Subcutaneous adipose tissue (tissue), 4 donors: ENCODE data around the gene SERGEF. TPM values are rescaled to one million over a fixed set of nuclear protein-coding genes. Genes with fewer than 3 reads are reported as not detected.

Experiments
- total RNA-seq, 4 donors: library from RNA; depleted of rRNA; stranded (reverse); fragments of >200 nt; gene quantifications; one replicate each; pipeline ENCODE4 v1.1.0, GENCODE V29; 2016
- TF ChIP-seq, protein P1 (sequence below): fragments of 450-650 bp; IDR thresholded peaks from one replicate; pipeline ENCODE4 v1.5.1; 2016; ENCODE audit warnings: low read depth, mild to moderate bottlenecking, control low read depth, antibody characterized with exemption, moderate library complexity

The SERGEF gene
- total RNA-seq, 4 donors from 2014 or later, result 22.2 to 27.9 (median 26.1) TPM

DNA sequence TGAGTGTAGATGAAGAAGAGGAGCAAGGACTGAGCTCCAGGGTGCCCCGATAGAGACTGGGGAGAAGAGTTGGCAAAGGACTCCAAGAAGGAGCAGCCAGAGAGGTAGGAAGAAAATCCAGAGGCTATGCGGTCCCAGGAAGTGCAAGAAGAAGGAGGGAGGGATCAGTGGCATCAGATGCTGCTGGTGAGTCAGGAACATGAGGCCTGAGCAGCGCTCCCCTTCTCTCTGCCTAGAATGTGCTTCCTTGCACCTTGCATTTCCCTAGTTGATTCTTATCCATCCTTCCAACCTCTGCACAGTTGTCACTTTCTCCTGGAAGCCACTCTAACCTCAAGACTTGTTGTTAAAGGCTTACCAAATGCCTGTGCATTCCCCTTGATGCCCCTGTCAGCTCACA is 257.0 kb downstream of the SERGEF start:
- TF ChIP-seq, protein P1, sequence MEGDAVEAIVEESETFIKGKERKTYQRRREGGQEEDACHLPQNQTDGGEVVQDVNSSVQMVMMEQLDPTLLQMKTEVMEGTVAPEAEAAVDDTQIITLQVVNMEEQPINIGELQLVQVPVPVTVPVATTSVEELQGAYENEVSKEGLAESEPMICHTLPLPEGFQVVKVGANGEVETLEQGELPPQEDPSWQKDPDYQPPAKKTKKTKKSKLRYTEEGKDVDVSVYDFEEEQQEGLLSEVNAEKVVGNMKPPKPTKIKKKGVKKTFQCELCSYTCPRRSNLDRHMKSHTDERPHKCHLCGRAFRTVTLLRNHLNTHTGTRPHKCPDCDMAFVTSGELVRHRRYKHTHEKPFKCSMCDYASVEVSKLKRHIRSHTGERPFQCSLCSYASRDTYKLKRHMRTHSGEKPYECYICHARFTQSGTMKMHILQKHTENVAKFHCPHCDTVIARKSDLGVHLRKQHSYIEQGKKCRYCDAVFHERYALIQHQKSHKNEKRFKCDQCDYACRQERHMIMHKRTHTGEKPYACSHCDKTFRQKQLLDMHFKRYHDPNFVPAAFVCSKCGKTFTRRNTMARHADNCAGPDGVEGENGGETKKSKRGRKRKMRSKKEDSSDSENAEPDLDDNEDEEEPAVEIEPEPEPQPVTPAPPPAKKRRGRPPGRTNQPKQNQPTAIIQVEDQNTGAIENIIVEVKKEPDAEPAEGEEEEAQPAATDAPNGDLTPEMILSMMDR, result no peak

DNA sequence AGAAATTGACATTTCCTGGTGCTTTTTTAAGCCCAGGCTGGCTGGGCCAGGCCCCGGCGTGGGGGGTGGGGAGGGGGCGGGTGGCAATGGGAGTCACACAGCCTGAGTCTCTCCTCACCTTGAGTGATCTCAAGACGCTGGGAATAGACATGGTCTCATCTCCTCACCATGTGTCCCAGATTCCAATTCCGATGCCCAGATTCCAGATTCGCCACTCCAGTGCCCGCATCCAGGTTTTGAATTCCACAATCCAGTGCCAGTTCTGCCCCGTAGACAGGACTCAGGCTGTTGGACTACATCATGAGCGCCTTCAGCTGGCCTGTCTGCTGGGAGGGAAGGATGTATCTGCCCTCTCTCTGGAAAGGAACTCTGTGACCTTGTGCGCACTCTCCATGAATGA is 259.2 kb downstream of the SERGEF start:
- TF ChIP-seq, protein P1, result no peak

DNA sequence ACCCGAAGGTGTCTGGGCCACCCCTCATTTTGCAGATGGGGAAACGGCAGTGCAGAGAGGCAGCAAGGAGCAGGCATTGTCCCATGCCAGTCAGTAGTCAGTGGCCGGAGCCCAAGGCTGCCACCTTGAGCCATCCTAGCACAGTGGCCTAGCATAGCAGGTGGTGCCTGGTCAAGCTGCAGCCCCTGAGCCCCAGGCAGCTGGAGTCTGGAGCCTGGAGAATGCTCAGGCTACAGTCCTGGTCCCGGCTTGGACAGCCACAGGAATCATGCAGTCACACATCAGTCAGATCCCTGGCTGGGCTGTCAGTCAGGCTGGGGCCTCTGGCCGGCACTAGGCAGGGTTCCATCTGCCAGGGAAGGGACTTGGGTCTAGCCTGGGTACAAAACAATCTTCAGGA is 259.7 kb downstream of the SERGEF start:
- TF ChIP-seq, protein P1, result no peak

DNA sequence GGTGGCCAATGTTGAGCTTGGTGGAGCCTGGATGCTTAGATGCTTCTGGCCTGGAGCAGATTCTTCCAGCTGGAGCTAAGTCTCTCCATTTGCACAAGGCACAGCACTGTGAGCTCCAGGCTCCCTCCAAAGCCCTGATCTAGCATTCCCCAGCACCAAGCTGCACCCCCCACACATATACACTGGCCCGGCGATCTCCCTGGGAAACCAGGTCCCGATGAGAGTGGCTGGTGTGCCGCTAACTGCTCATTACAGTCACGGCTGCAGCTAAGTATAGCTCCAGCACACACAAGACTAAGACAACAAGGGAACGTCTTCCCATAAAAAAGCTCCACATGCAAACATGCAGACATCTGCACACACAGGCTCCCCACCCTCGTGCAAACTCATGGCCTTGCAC is 260.7 kb downstream of the SERGEF start:
- TF ChIP-seq, protein P1, result no peak

DNA sequence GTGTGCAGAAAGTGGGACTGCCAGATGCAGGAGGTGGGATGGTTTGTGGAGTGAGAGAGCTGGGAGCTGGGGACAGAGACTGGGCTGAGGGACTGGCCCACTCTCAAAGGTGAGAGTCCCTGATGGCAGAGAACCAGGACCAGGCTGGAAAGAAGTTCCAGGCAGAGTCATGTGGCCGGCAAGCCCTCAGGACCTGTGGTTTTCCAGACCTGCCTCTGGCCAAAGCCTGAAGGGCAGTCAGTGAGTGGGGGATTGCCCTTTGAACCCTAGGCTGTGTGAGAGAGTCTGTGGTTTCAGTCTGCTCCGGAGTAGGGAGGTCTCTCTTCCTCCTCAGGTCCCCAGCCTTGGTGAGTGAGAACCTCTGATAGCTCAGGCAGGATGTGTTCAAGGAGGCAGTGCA is 261.3 kb downstream of the SERGEF start:
- TF ChIP-seq, protein P1, result no peak

DNA sequence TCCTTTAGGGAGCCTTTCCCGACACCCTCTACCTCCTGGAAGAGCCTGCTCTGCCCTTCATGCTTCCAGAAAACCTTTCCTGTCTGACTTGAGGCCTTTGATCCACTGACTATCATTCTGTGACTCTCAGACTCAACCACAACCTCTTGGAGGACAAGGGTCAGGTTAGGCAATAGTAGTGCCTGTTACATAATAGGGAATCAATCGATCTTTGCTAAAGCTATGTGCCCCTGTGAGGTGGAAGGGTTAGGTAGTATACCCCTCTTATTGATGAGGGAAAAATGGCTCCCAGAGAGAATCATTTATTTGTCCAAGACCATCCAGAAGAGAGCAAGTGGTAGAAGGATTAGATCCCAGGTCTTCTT is 262.1 kb downstream of the SERGEF start:
- TF ChIP-seq, protein P1, result no peak

DNA sequence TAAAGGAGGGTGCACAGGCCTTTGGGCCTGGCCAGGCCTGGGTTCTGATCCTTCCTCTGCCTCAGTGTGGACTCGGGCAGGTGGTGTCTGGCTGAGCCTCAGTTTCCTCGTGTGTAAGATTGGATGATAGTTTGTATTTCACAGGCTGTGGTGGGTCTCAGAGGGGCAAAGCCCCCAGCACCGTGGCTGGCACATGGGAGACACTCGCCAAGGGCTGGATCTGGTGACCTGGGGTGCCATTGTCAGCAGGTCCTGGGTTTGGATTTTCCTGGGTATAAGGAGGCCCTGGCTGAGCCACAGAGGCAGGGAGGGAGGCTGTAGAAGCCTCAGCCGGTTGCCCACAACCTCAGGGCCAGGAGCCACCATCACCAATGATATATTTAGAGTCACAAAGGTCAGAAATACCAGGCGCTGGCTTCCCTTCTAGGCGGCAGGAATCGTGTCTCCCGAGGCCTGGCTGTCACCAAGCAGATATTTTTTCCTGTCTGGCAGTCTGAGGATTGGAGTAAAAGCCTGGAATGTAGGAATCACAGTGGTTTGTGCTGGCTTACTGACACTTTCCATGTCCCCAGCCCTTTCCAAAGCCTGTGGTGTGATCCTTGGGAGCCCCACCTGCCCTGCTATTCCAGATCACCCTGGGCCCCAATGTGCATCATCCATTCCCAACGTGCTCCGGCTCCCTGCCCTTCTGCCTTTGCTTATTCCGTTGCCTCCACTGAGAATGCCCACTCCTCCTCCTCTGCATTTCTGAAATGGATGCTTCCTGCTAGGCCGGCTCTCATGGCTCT is 262.6 kb downstream of the SERGEF start:
- TF ChIP-seq, protein P1, result no peak
